Measurements from ENCODE around the gene HSFY1.
"Not testable (repeated sequence)": the region's sequence is repeated elsewhere in the genome, so short reads cannot be mapped to it uniquely, and the experiment has no call there.

HSFY1 gene

GRCh38 chrY:18546420-18546819, at the start of gene HSFY1:
Gene HSFY1, plus strand, starts transcription at chrY:18546720. Its CDS starts 68 bp downstream, at chrY:18546788.
- not testable (repeated sequence) for H3K4me3 Mint-ChIP-seq; H3K27me3 Mint-ChIP-seq (ENCODE audit: low read depth); H3K36me3 Mint-ChIP-seq (ENCODE audit: low read depth); H3K27ac Mint-ChIP-seq; H3K9me3 Mint-ChIP-seq; H3K4me1 Mint-ChIP-seq (ENCODE audit: low read depth)

GRCh38 chrY:18504266-18504665, 42.3 kb upstream of the HSFY1 start:
- H3K9me3 Mint-ChIP-seq; H3K36me3 Mint-ChIP-seq (ENCODE audit: low read depth); H3K27me3 Mint-ChIP-seq (ENCODE audit: low read depth); H3K27ac Mint-ChIP-seq; H3K4me1 Mint-ChIP-seq (ENCODE audit: low read depth); H3K4me3 Mint-ChIP-seq: not testable (repeated sequence)

- H3K27ac Mint-ChIP-seq; H3K4me3 Mint-ChIP-seq; H3K4me1 Mint-ChIP-seq (ENCODE audit: low read depth); H3K9me3 Mint-ChIP-seq; H3K27me3 Mint-ChIP-seq (ENCODE audit: low read depth); H3K36me3 Mint-ChIP-seq (ENCODE audit: low read depth): not testable (repeated sequence)
These were observed 15.4 kb upstream of the HSFY1 start for GRCh38 chrY:18530995-18531655.

- H3K27ac Mint-ChIP-seq; H3K27me3 Mint-ChIP-seq (ENCODE audit: low read depth); H3K36me3 Mint-ChIP-seq (ENCODE audit: low read depth); H3K9me3 Mint-ChIP-seq; H3K4me3 Mint-ChIP-seq; H3K4me1 Mint-ChIP-seq (ENCODE audit: low read depth): not testable (repeated sequence)
These were observed 7.6 kb upstream of the HSFY1 start for GRCh38 chrY:18538952-18539351.

- H3K27ac Mint-ChIP-seq; H3K4me3 Mint-ChIP-seq; H3K36me3 Mint-ChIP-seq (ENCODE audit: low read depth); H3K4me1 Mint-ChIP-seq (ENCODE audit: low read depth); H3K27me3 Mint-ChIP-seq (ENCODE audit: low read depth); H3K9me3 Mint-ChIP-seq: not testable (repeated sequence)
These were observed 6.6 kb downstream of the HSFY1 start for GRCh38 chrY:18553132-18553531.

GRCh38 chrY:18565915-18566314, 19.4 kb downstream of the HSFY1 start:
- H3K9me3 Mint-ChIP-seq; H3K4me3 Mint-ChIP-seq; H3K4me1 Mint-ChIP-seq (ENCODE audit: low read depth); H3K27me3 Mint-ChIP-seq (ENCODE audit: low read depth); H3K27ac Mint-ChIP-seq; H3K36me3 Mint-ChIP-seq (ENCODE audit: low read depth): not testable (repeated sequence)

Measured in T-helper 1 cell treated with Interleukin-12 subunit alpha and Interleukin-12 subunit beta and Interleukin-4 antibody, amounts not matched to agents 30 μg/mL and 1 μg/mL, for 36 hours (primary cell).